HepG2 (cell line): ENCODE measurements around the gene SIN3A. TPM values are rescaled to one million over a fixed set of nuclear protein-coding genes. Genes with fewer than 3 reads are reported as not detected.
A peak's percentile ranks its signal among the peaks of the same experiment; 100 is the strongest.

Source experiments
- ATAC-seq: fragments of 200-7000 bp; cut with Tn5 transposase; 3 replicates; pipeline ENCODE4 v1.9.1; 2020; ENCODE audit warnings: mild to moderate bottlenecking, moderate library complexity
- BruUV-seq: library from RNA; stranded (reverse); fragments of 400-500 nt; replicated peaks from 2 replicates; lab custom pipeline; 2021; lab: Mats Ljungman, UMichigan
- CTCF ChIA-PET: fragments of 300-600 bp; formaldehyde crosslinking; extraction: SDS; loops from one replicate; lab custom pipeline; 2021; ENCODE audit warnings: low total read pairs, inconsistent platforms, low intra/inter-chr PET ratio; lab: Yijun Ruan, JAX
- POLR2A ChIA-PET: fragments of 350-600 bp; sonication (Branson Sonifier 250); formaldehyde crosslinking; loops from one replicate; lab custom pipeline; 2020; ENCODE audit warnings: antibody characterized with exemption, inconsistent platforms; lab: Yijun Ruan, JAX
- DNase-seq: peaks from one replicate; pipeline ENCODE4 v3.0.0-alpha.2; 2015; ENCODE audit warnings: low spot score
- FAIRE-seq: peaks from 3 replicates; lab custom pipeline; 2011; peaks lifted over from hg19 to GRCh38; lab: Jason Lieb, UNC
- H2AFZ ChIP-seq: one replicate; pipeline ENCODE4 v1.6.1; 2011; ENCODE audit warnings: low read length, inconsistent platforms
- H3K27ac ChIP-seq: fragments of 300-600 bp; 3 replicates; pipeline ENCODE4 v1.8.0; 2011; ENCODE audit warnings: mixed run types, mild to moderate bottlenecking, mixed read lengths, low read length, inconsistent platforms; ENCODE audit not compliant: insufficient read depth; ENCODE audit errors: extremely low read length
- H3K27me3 ChIP-seq, 2 experiments: fragments of 200-600 bp in 1 of 2; 2 replicates in 1 of 2; 3 replicates in 1 of 2; pipeline versions ENCODE4 v1.6.0 to v1.8.0; 2011; ENCODE audit warnings: low read length in 2 of 2, mild to moderate bottlenecking in 2 of 2, moderate library complexity in 2 of 2, inconsistent platforms in 1 of 2; ENCODE audit not compliant: insufficient read depth in 2 of 2, control insufficient read depth in 1 of 2
- H3K36me3 ChIP-seq, 2 experiments: fragments of 200-600 bp in 1 of 2; replicated peaks in 1 of 2; 2 replicates in 1 of 2; 3 replicates in 1 of 2; pipeline versions ENCODE4 v1.5.1 to v1.8.0; 2011; ENCODE audit warnings: low read length in 2 of 2, inconsistent platforms in 1 of 2; ENCODE audit not compliant: insufficient read depth in 2 of 2, control insufficient read depth in 1 of 2
- H3K4me1 ChIP-seq: 2 replicates; pipeline ENCODE4 v1.5.1; 2012; ENCODE audit warnings: low read length, inconsistent platforms; ENCODE audit not compliant: insufficient read depth
- H3K4me2 ChIP-seq: 2 replicates; pipeline ENCODE4 v1.6.0; 2011; ENCODE audit warnings: low read depth, low read length, inconsistent platforms
- H3K4me3 ChIP-seq, 3 experiments: fragments of 200-600 bp in 1 of 3; sonication (generic), shearing (Covaris generic) in 1 of 3; replicated peaks in 1 of 3; 2 replicates each; pipeline ENCODE4 v1.5.1; 2011 to 2016; ENCODE audit warnings: low read length in 3 of 3, inconsistent platforms in 2 of 3, low read depth in 2 of 3, mild to moderate bottlenecking in 2 of 3, control low read depth in 1 of 3, mixed read lengths in 1 of 3; ENCODE audit not compliant: insufficient read depth in 1 of 3
- H3K79me2 ChIP-seq: one replicate; pipeline ENCODE4 v1.6.1; 2011; ENCODE audit warnings: low read length, inconsistent platforms; ENCODE audit not compliant: insufficient read depth
- H3K9ac ChIP-seq: 2 replicates; pipeline ENCODE4 v1.6.0; 2011; ENCODE audit warnings: mild to moderate bottlenecking, low read depth, low read length, inconsistent platforms; ENCODE audit not compliant: insufficient read depth
- H3K9me3 ChIP-seq: 2 replicates; pipeline ENCODE4 v1.5.1; 2012; ENCODE audit warnings: mild to moderate bottlenecking, low read length
- H4K20me1 ChIP-seq: 2 replicates; pipeline ENCODE4 v1.6.0; 2011; ENCODE audit warnings: inconsistent platforms, mild to moderate bottlenecking, low read length, moderate library complexity; ENCODE audit not compliant: insufficient read depth
- AGO2 ChIP-seq: fragments of 200-400 bp; formaldehyde crosslinking; optimal IDR thresholded peaks from 2 replicates; pipeline ENCODE3; 2017; ENCODE audit warnings: mild to moderate bottlenecking, low read depth, low read length, moderate library complexity
- CHCHD3 ChIP-seq: sonication (generic); formaldehyde crosslinking; IDR thresholded peaks from 2 replicates; pipeline ENCODE4 v1.8.0; 2022; ENCODE audit warnings: mild to moderate bottlenecking, missing genetic modification reagents, moderate library complexity
- WGBS: methylation state at CpG from one replicate; pipeline ENCODE4 v1.1.6; 2017; ENCODE audit warnings: low lambda C conversion rate; 5-methylcytosine and 5-hydroxymethylcytosine counted together
- in situ Hi-C: cut with HindIII; loops from 2 replicates; pipeline ENCODE4 v1.10.0; 2017; ENCODE audit warnings: low pct_unique_long_range_greater_than_20kb; ENCODE audit not compliant: extremely low pct_ligation_motif_present
- intact Hi-C: fragments of 100-400 bp; cut with micrococcal nuclease; formaldehyde crosslinking; loops from one replicate; pipeline ENCODE4 v1.10.0; 2022; ENCODE audit not compliant: unreplicated experiment
- polyA plus RNA-seq, 8 experiments: library from polyadenylated mRNA; depleted of rRNA in 3 of 8; stranded (reverse) in 7 of 8; unstranded in 1 of 8; fragments of >200 nt; fragmentation: Illumina TruSeq in 4 of 8; extraction: Trizol in 4 of 8; gene quantifications; 2 replicates each; pipeline versions ENCODE4 v1.2.1 to v1.2.3, GENCODE V29; 2011 to 2016; ENCODE audit warnings: low read depth in 4 of 8, missing spikeins in 1 of 8, mixed read lengths in 1 of 8; ENCODE audit not compliant: insufficient read depth in 1 of 8
- total RNA-seq, 5 experiments: library from RNA; depleted of rRNA; stranded (reverse); fragments of >200 nt; fragmentation: Illumina TruSeq; extraction: Trizol; gene quantifications; 2 replicates each; pipeline ENCODE4 v1.2.3, GENCODE V29; 2016; ENCODE audit warnings: low read depth in 1 of 5
- TF ChIP-seq, protein P1 (sequence below): sonication (generic); formaldehyde crosslinking; IDR thresholded peaks from 2 replicates; pipeline ENCODE4 v1.4.0; 2020; ENCODE audit warnings: mild to moderate bottlenecking, missing genetic modification reagents

Gene SIN3A
- total and polyA plus RNA-seq, 2 of the 13 experiments (the other 11 are each of a cell fraction or from before 2014, with no cell fraction given): 16.1 to 28.1 TPM

DNA sequence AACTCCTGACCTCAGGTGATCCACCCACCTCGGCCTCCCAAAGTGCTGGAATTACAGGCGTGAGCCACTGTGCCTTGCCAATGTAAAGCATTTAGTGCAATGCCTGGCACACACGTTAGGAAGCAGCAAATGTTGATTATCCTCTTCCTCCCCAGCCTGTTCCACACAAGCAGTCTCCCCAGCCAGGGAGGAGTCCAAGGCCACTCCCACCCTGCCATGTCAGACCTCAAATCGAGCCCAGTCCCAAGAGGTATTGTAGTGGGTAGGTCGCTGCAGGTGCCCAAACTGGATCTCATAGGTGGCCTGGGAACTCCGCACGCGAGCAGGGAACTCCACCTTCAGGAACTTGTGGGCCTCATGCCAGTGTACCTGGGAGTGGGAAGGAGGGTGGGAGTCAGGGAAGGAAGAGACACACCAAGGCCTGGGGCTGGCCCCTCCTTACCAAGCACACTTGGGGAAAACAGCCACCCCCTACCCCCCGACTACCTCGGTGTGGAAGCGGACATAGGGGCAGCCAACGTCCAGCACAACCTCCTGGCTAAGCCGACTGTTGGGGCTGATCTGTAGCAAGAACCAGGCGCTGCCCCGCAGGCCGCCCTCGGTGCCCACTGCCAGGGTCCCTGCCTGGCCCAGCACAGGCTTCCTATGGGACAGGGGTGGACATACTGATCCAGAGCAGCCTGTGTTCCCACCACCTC, 93.4 kb downstream of the SIN3A start:
- BruUV-seq: no TSS peak
- H3K4me2 ChIP-seq: no peak overlapping the region
- TF ChIP-seq, protein P1, sequence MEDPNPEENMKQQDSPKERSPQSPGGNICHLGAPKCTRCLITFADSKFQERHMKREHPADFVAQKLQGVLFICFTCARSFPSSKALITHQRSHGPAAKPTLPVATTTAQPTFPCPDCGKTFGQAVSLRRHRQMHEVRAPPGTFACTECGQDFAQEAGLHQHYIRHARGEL (CRISPR knock-in tag): no peak
- TF ChIP-seq AGO2: peak; percentile 54
- TF ChIP-seq, all 625 proteins: peak for 1
- in situ Hi-C loops (no loop called here), intact Hi-C loops (no loop called here)
- no peaks in the 10 kb centered on the region for H4K20me1 ChIP-seq
- no peak for DNase-seq
- peaks cover 14 to 27% of the 10 kb centered on the region in 2 experiments; a peak in 3 of 5 replicates for H3K36me3 ChIP-seq
- no peaks in the 10 kb centered on the region for H3K9me3 ChIP-seq
- H3K79me2 ChIP-seq: no peaks in the 10 kb centered on the region
- no peak overlapping the region for H3K4me3 ChIP-seq
- POLR2A ChIA-PET: interaction anchor here (0.7 kb wide), 1 partner anchor 12 kb away, joined by 4 read pairs; no protein-coding TSS in a partner anchor
- peaks cover 10% of the 10 kb centered on the region for H3K4me1 ChIP-seq
- H3K9ac ChIP-seq: no peak overlapping the region
- CTCF ChIA-PET: no interaction called here
- no peak overlapping the region for H2AFZ ChIP-seq
- 94% methylated on average over 7 of the region's 17 CpGs for WGBS
- no peak for FAIRE-seq
- ATAC-seq: no peak
- H3K27ac ChIP-seq: no peak overlapping the region
- H3K27me3 ChIP-seq: no peaks in the 10 kb centered on the region

DNA sequence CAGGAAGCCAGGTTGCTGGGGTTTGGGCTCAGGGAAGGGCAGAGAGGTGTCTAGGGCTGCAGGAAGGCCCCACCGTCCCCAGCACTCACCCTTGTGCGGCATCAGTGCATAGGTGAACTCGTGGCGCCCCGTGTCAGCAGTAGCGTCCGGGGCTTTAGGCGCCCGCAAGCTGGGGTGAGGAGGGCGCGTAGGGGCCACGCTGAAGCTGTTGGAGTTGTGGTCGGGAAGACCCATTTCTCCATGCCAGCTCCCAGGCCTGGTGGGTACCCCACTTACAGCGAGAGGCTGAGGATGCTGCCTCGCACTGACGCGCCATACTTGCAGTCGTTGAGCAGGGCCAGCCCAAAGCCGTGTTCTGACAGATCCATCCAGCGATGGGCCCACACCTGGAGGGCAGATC, 95.0 kb downstream of the SIN3A start:
- intact Hi-C loops (no loop called here), in situ Hi-C loops (no loop called here)
- H3K4me3 ChIP-seq: no peak overlapping the region
- peaks cover 10% of the 10 kb centered on the region for H3K4me1 ChIP-seq
- 95% methylated on average over 20 of the region's 20 CpGs for WGBS
- no peak overlapping the region for H2AFZ ChIP-seq
- H3K79me2 ChIP-seq: no peaks in the 10 kb centered on the region
- DNase-seq: no peak
- H4K20me1 ChIP-seq: no peaks in the 10 kb centered on the region
- BruUV-seq: TSS peak; percentile 9
- no peak overlapping the region for H3K27ac ChIP-seq
- ChIA-PET POLR2A (interaction anchor here (0.6 to 5.6 kb wide), 2 partner anchors 12 to 426 kb away, joined by 3 to 40 read pairs; partner anchors contain the start of gene MAN2C1), CTCF (no interaction called here)
- H3K27me3 ChIP-seq: no peaks in the 10 kb centered on the region
- FAIRE-seq: no peak
- no peak overlapping the region for H3K4me2 ChIP-seq
- no peak for ATAC-seq
- TF ChIP-seq CHCHD3 (no peak), AGO2 (peak; percentile 44)
- H3K36me3 ChIP-seq: peaks cover 14 to 25% of the 10 kb centered on the region in 2 experiments; a peak in 3 of 5 replicates
- no peaks in the 10 kb centered on the region for H3K9me3 ChIP-seq
- H3K9ac ChIP-seq: no peak overlapping the region
